Mammary epithelial cell (primary cell): ENCODE measurements around the gene MRFAP1.
"Not testable (repeated sequence)": the region's sequence is repeated elsewhere in the genome, so short reads cannot be mapped to it uniquely, and the experiment has no call there.

ENCODE experiments used
- EZH2 ChIP-seq: IDR thresholded peaks from 2 replicates; pipeline ENCODE4 v1.6.1; 2012; ENCODE audit warnings: low read length, inconsistent platforms, borderline replicate concordance
- TF ChIP-seq, protein P1 (sequence below), 2 donors: IDR thresholded peaks in 1 of 2; conservative IDR thresholded peaks in 1 of 2; 2 replicates each; pipeline ENCODE4 v1.5.1; 2011 to 2012; ENCODE audit warnings: inconsistent platforms in 2 of 2, low read length in 2 of 2, mild to moderate bottlenecking in 2 of 2, control low read depth in 1 of 2, low read depth in 1 of 2; ENCODE audit not compliant: insufficient read depth in 1 of 2; ENCODE audit errors: extremely low read depth in 1 of 2

DNA sequence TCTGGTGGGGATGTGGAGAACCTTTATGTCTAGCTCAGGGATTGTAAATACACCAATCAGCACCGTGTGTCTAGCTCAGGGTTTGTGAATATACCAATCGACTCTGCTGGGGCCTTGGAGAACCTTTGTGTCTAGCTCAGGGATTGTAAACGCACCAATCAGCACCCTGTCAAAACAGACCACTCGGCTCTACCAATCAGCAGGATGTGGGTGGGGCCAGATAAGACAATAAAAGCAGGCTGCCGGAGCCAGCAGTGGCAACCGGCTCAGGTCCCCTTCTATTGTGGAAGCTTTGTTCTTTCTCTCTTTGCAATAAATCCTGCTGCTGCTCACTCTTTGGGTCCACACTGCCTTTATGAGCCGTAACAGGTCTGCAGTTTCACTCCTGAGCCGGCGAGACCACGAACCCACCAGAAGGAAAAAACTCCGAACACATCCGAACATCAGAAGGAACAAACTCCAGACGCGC, 32.7 kb downstream of the MRFAP1 start:
- TF ChIP-seq, protein P1, sequence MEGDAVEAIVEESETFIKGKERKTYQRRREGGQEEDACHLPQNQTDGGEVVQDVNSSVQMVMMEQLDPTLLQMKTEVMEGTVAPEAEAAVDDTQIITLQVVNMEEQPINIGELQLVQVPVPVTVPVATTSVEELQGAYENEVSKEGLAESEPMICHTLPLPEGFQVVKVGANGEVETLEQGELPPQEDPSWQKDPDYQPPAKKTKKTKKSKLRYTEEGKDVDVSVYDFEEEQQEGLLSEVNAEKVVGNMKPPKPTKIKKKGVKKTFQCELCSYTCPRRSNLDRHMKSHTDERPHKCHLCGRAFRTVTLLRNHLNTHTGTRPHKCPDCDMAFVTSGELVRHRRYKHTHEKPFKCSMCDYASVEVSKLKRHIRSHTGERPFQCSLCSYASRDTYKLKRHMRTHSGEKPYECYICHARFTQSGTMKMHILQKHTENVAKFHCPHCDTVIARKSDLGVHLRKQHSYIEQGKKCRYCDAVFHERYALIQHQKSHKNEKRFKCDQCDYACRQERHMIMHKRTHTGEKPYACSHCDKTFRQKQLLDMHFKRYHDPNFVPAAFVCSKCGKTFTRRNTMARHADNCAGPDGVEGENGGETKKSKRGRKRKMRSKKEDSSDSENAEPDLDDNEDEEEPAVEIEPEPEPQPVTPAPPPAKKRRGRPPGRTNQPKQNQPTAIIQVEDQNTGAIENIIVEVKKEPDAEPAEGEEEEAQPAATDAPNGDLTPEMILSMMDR (conservative IDR thresholded peaks at IDR 0.05 in 1 of 2, IDR thresholded peaks at IDR 0.05 in 1 of 2; ENCODE audit: extremely low read depth in 1 of 2, insufficient read depth in 1 of 2, low read depth in 1 of 2, low read length in 2 of 2): not testable (repeated sequence)
- not testable (repeated sequence) for TF ChIP-seq EZH2
